Body of pancreas (tissue), 4 donors: ENCODE data around the gene ICA1L.

Source experiments
- POLR2A ChIP-seq, 3 donors: fragments of 450-650 bp; IDR thresholded peaks; one replicate each; pipeline ENCODE4 v1.6.1; 2016; ENCODE audit warnings: antibody characterized with exemption in 3 of 3, mild to moderate bottlenecking in 2 of 3
- TF ChIP-seq, protein P1 (sequence below), 7 experiments: fragments of 450-650 bp in 4 of 7; fragments of 200-600 bp in 3 of 7; sonication (generic) in 3 of 7; IDR thresholded peaks; one replicate each; pipeline ENCODE4 v1.5.1; 2016 to 2019; ENCODE audit warnings: antibody characterized with exemption in 7 of 7

DNA sequence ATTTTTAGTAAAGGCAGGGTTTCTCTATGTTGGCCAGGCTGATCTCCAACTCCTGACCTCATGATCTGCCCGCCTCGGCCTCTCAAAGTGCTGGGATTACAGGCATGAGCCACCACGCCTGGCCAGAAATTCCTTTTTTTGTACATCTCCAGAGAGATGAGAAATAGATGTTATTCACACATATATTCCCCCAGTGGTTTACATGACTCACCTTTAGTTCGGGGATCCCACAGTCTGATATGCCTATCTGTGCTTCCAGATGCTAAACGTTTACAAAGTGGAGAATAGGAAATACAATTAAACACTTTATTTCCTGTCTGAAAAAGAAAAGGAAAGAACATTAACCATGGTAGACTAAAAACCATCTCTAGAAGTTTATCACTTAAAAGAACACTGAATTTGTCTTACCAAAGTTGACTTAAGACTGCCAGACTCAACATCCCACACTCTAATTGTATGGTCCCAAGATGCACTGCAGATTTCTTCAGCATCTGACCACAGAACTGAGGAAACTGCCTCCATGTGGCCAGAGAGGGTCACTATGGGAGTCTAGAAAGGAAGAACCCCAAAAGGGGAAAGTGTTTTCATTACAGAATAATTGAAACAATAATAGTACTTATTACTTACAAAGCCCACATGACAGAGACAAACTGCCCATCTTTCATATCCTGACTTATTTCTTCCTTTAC lies 12.6 kb upstream of the ICA1L start:
- TF ChIP-seq, protein P1, sequence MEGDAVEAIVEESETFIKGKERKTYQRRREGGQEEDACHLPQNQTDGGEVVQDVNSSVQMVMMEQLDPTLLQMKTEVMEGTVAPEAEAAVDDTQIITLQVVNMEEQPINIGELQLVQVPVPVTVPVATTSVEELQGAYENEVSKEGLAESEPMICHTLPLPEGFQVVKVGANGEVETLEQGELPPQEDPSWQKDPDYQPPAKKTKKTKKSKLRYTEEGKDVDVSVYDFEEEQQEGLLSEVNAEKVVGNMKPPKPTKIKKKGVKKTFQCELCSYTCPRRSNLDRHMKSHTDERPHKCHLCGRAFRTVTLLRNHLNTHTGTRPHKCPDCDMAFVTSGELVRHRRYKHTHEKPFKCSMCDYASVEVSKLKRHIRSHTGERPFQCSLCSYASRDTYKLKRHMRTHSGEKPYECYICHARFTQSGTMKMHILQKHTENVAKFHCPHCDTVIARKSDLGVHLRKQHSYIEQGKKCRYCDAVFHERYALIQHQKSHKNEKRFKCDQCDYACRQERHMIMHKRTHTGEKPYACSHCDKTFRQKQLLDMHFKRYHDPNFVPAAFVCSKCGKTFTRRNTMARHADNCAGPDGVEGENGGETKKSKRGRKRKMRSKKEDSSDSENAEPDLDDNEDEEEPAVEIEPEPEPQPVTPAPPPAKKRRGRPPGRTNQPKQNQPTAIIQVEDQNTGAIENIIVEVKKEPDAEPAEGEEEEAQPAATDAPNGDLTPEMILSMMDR (IDR thresholded peaks at IDR 0.05) = no peak
- TF ChIP-seq POLR2A (IDR thresholded peaks at IDR 0.05) = no peak
